K562 (cell line): ENCODE data around the gene PFN3. TPM values are rescaled to one million over a fixed set of nuclear protein-coding genes. Genes with fewer than 3 reads are reported as not detected.

Source experiments
- ARID1B ChIP-seq: fragments of 450-650 bp; IDR thresholded peaks from 2 replicates; pipeline ENCODE4 v1.6.1; 2016; ENCODE audit warnings: antibody characterized with exemption, mild to moderate bottlenecking, inconsistent platforms
- ETV6 ChIP-seq, 3 experiments: fragments of 150-350 bp in 1 of 3; sonication (generic) in 1 of 3; formaldehyde crosslinking in 1 of 3; IDR thresholded peaks; 2 replicates each; pipeline versions ENCODE4 v1.6.1 to v1.8.0; 2014 to 2022; ENCODE audit warnings: borderline replicate concordance in 2 of 3, low read depth in 2 of 3, antibody characterized with exemption in 1 of 3, low read length in 1 of 3, mild to moderate bottlenecking in 1 of 3, missing genetic modification reagents in 1 of 3
- FOXA1 ChIP-seq: fragments of 450-650 bp; IDR thresholded peaks from 2 replicates; pipeline ENCODE4 v1.6.1; 2016; ENCODE audit warnings: mild to moderate bottlenecking, borderline replicate concordance
- KDM5B ChIP-seq: fragments of 200-600 bp; sonication (generic); IDR thresholded peaks from 2 replicates; pipeline ENCODE4 v1.6.1; 2012; ENCODE audit warnings: low read depth, mild to moderate bottlenecking, moderate library complexity, low read length, control low read depth, inconsistent platforms; ENCODE audit not compliant: insufficient replicate concordance
- MYBL2 ChIP-seq, 2 experiments: fragments of 450-650 bp in 1 of 2; sonication (generic) in 1 of 2; formaldehyde crosslinking in 1 of 2; IDR thresholded peaks; 2 replicates each; pipeline versions ENCODE4 v1.6.1 to v1.8.1; 2017 to 2022; ENCODE audit warnings: borderline replicate concordance in 1 of 2, inconsistent platforms in 1 of 2, low read depth in 1 of 2, mild to moderate bottlenecking in 1 of 2, missing genetic modification reagents in 1 of 2, moderate library complexity in 1 of 2
- NR2C2 ChIP-seq, 2 experiments: fragments of 200-800 bp in 1 of 2; sonication (Bioruptor generic) in 1 of 2; sonication (generic) in 1 of 2; formaldehyde crosslinking in 1 of 2; IDR thresholded peaks; 2 replicates each; pipeline versions ENCODE4 v1.6.1 to v1.8.0; 2016 to 2022; ENCODE audit warnings: mild to moderate bottlenecking in 1 of 2, missing compliant biosample characterization in 1 of 2, missing genetic modification characterization in 1 of 2, missing genetic modification reagents in 1 of 2
- RBM17 ChIP-seq: fragments of 200-400 bp; formaldehyde crosslinking; IDR thresholded peaks from 2 replicates; pipeline ENCODE4 v1.6.1; 2017; ENCODE audit warnings: low read depth, mild to moderate bottlenecking, low read length, borderline replicate concordance
- SUPT5H ChIP-seq: fragments of 450-650 bp; IDR thresholded peaks from 2 replicates; pipeline ENCODE4 v1.6.1; 2016
- THAP12 ChIP-seq: fragments of 250-450 bp; sonication (Bioruptor Pico); IDR thresholded peaks from 2 replicates; pipeline ENCODE4 v1.9.0; 2021; ENCODE audit warnings: mild to moderate bottlenecking, inconsistent platforms
- ZNF436 ChIP-seq: fragments of 250-450, 450-650 bp; sonication (Bioruptor Pico); formaldehyde crosslinking; IDR thresholded peaks from 2 replicates; pipeline ENCODE4 v1.7.0; 2020; ENCODE audit warnings: mild to moderate bottlenecking
- ZNF740 ChIP-seq, 3 experiments: fragments of 200-800 bp in 1 of 3; sonication (Bioruptor generic) in 1 of 3; sonication (generic) in 1 of 3; formaldehyde crosslinking in 1 of 3; IDR thresholded peaks; 2 replicates each; pipeline versions ENCODE4 v1.6.1 to v1.8.0; 2016 to 2022; ENCODE audit warnings: mild to moderate bottlenecking in 2 of 3, missing compliant biosample characterization in 2 of 3, missing genetic modification characterization in 2 of 3, missing genetic modification reagents in 1 of 3
- polyA plus RNA-seq, 8 experiments: library from polyadenylated mRNA; depleted of rRNA in 4 of 8; stranded (reverse) in 5 of 8; unstranded in 3 of 8; fragments of >200 nt; fragmentation: Nextera tagmentation in 2 of 8; fragmentation: Illumina TruSeq in 1 of 8; extraction: Ambion mirVana in 2 of 8; extraction: Trizol in 1 of 8; gene quantifications; 2 replicates each; pipeline versions ENCODE4 v1.2.1 to v1.2.3, GENCODE V29; 2011 to 2014; ENCODE audit warnings: inconsistent platforms in 1 of 8, missing spikeins in 1 of 8
- total RNA-seq, 7 experiments: library from RNA; depleted of rRNA in 6 of 7; stranded (reverse); fragments of >200 nt in 6 of 7; fragmentation: Illumina TruSeq in 2 of 7; extraction: Trizol in 2 of 7; gene quantifications; 2 replicates each; pipeline versions ENCODE4 v1.2.1 to v1.2.3, GENCODE V29; 2011 to 2021; ENCODE audit warnings: low replicate concordance in 1 of 7
- TF ChIP-seq, protein P1 (sequence below): fragments of 200-800 bp; sonication (Bioruptor generic); IDR thresholded peaks from 2 replicates; pipeline ENCODE4 v1.6.1; 2016; ENCODE audit warnings: missing genetic modification characterization, missing compliant biosample characterization
- TF ChIP-seq, protein P2 (sequence below): sonication (generic); formaldehyde crosslinking; IDR thresholded peaks from 2 replicates; pipeline ENCODE4 v1.4.0; 2020; ENCODE audit warnings: mild to moderate bottlenecking, missing genetic modification reagents

The PFN3 gene
- total and polyA plus RNA-seq, 9 of the 15 experiments (the other 6 are each of a cell fraction or from before 2014, with no cell fraction given) = not detected

- TF ChIP-seq ZNF740 (CRISPR knock-in tag; IDR thresholded peaks at IDR 0.05) (no peak; the same call in 1 of the 2 replicates), ZNF740 (tag; IDR thresholded peaks at IDR 0.05) (no peak), SUPT5H (peak; percentile 37; the same call in 1 of the 2 replicates), ZNF436 (no peak), FOXA1 (no peak), NR2C2 (CRISPR knock-in tag; IDR thresholded peaks at IDR 0.05) (peak; percentile 75), NR2C2 (tag; IDR thresholded peaks at IDR 0.05) (peak; percentile 32; the same call in 1 of the 2 replicates), THAP12 (no peak), KDM5B (peak; percentile 40), MYBL2 (IDR thresholded peaks at IDR 0.05; ENCODE audit: low read depth) (no peak), MYBL2 (CRISPR knock-in tag; IDR thresholded peaks at IDR 0.05; ENCODE audit: borderline replicate concordance) (no peak), ETV6 (IDR thresholded peaks at IDR 0.05; ENCODE audit: borderline replicate concordance in 1 of 2, low read depth in 2 of 2, low read length in 1 of 2) (no peak; a peak in 1 of 4 replicates), ETV6 (CRISPR knock-in tag; IDR thresholded peaks at IDR 0.05; ENCODE audit: borderline replicate concordance) (peak; percentile 53; the same call in 1 of the 2 replicates), RBM17 (no peak), ARID1B (no peak)
- TF ChIP-seq, protein P1, sequence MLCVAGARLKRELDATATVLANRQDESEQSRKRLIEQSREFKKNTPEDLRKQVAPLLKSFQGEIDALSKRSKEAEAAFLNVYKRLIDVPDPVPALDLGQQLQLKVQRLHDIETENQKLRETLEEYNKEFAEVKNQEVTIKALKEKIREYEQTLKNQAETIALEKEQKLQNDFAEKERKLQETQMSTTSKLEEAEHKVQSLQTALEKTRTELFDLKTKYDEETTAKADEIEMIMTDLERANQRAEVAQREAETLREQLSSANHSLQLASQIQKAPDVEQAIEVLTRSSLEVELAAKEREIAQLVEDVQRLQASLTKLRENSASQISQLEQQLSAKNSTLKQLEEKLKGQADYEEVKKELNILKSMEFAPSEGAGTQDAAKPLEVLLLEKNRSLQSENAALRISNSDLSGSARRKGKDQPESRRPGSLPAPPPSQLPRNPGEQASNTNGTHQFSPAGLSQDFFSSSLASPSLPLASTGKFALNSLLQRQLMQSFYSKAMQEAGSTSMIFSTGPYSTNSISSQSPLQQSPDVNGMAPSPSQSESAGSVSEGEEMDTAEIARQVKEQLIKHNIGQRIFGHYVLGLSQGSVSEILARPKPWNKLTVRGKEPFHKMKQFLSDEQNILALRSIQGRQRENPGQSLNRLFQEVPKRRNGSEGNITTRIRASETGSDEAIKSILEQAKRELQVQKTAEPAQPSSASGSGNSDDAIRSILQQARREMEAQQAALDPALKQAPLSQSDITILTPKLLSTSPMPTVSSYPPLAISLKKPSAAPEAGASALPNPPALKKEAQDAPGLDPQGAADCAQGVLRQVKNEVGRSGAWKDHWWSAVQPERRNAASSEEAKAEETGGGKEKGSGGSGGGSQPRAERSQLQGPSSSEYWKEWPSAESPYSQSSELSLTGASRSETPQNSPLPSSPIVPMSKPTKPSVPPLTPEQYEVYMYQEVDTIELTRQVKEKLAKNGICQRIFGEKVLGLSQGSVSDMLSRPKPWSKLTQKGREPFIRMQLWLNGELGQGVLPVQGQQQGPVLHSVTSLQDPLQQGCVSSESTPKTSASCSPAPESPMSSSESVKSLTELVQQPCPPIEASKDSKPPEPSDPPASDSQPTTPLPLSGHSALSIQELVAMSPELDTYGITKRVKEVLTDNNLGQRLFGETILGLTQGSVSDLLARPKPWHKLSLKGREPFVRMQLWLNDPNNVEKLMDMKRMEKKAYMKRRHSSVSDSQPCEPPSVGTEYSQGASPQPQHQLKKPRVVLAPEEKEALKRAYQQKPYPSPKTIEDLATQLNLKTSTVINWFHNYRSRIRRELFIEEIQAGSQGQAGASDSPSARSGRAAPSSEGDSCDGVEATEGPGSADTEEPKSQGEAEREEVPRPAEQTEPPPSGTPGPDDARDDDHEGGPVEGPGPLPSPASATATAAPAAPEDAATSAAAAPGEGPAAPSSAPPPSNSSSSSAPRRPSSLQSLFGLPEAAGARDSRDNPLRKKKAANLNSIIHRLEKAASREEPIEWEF (CRISPR knock-in tag) = no peak
- TF ChIP-seq, protein P2, sequence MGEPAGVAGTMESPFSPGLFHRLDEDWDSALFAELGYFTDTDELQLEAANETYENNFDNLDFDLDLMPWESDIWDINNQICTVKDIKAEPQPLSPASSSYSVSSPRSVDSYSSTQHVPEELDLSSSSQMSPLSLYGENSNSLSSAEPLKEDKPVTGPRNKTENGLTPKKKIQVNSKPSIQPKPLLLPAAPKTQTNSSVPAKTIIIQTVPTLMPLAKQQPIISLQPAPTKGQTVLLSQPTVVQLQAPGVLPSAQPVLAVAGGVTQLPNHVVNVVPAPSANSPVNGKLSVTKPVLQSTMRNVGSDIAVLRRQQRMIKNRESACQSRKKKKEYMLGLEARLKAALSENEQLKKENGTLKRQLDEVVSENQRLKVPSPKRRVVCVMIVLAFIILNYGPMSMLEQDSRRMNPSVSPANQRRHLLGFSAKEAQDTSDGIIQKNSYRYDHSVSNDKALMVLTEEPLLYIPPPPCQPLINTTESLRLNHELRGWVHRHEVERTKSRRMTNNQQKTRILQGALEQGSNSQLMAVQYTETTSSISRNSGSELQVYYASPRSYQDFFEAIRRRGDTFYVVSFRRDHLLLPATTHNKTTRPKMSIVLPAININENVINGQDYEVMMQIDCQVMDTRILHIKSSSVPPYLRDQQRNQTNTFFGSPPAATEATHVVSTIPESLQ (CRISPR knock-in tag) = peak; percentile 99
These were observed 33.1 kb downstream of the PFN3 start (continued) for GRCh38 chr5:177367323-177367848.
